GM21737 (cell line): ENCODE measurements around the gene LRRC26.
A peak's percentile ranks its signal among the peaks of the same experiment; 100 is the strongest.

Experiments
- ATAC-seq: cut with Tn5 transposase; IDR thresholded peaks from one replicate; pipeline ENCODE4 v1.9.1; 2021; ENCODE audit warnings: mild to moderate bottlenecking, moderate library complexity; ENCODE audit not compliant: unreplicated experiment

LRRC26 gene

GRCh38 chr9:137169896-137170358 is at the start of gene LRRC26:
TSS of gene LRRC26 (minus strand) at chr9:137170051. CDS start at chr9:137169943, 108 bp downstream.
- ATAC-seq, result no peak

GRCh38 chr9:137218754-137219271 is 49.0 kb upstream of the LRRC26 start:
- ATAC-seq, result no peak

- no peak for ATAC-seq
These were observed 48.4 kb upstream of the LRRC26 start for GRCh38 chr9:137218212-137218753.

GRCh38 chr9:137217276-137218211 is 47.7 kb upstream of the LRRC26 start:
- no peak for ATAC-seq

GRCh38 chr9:137216188-137216965 is 46.5 kb upstream of the LRRC26 start:
- ATAC-seq, result no peak

GRCh38 chr9:137215196-137215986 is 45.5 kb upstream of the LRRC26 start:
- no peak for ATAC-seq

- no peak for ATAC-seq
These were observed 44.8 kb upstream of the LRRC26 start for GRCh38 chr9:137214620-137215019.

- ATAC-seq, result no peak
These were observed 43.6 kb upstream of the LRRC26 start for GRCh38 chr9:137213160-137214060.

- ATAC-seq, result no peak
These were observed 42.7 kb upstream of the LRRC26 start for GRCh38 chr9:137212520-137212919.

- no peak for ATAC-seq
These were observed 41.7 kb upstream of the LRRC26 start for GRCh38 chr9:137211532-137211931.

- ATAC-seq, result no peak
These were observed 36.8 kb upstream of the LRRC26 start for GRCh38 chr9:137206602-137207001.

- peak; percentile 42 for ATAC-seq
These were observed 35.5 kb upstream of the LRRC26 start, which contains the start of the genes NDOR1 and TMEM203 for GRCh38 chr9:137205126-137206069. TSS of gene NDOR1 (plus strand) at chr9:137205700. CDS start at chr9:137205778, 78 bp downstream. TSS of gene TMEM203 (minus strand) at chr9:137205648. CDS start at chr9:137205414, 234 bp downstream.

- ATAC-seq, result no peak
These were observed 34.9 kb upstream of the LRRC26 start for GRCh38 chr9:137204731-137205125.

GRCh38 chr9:137202966-137203365 is 33.1 kb upstream of the LRRC26 start:
- ATAC-seq, result no peak

- ATAC-seq, result no peak
These were observed 31.5 kb upstream of the LRRC26 start for GRCh38 chr9:137201205-137201868.

- peak; percentile 82 for ATAC-seq
These were observed 30.7 kb upstream of the LRRC26 start, which contains the start of gene TPRN for GRCh38 chr9:137200311-137201204. TSS of gene TPRN (minus strand) at chr9:137200741. CDS start at chr9:137200711, 30 bp downstream.
